ENCODE measurements around the gene SUSD3. TPM values are rescaled to one million over a fixed set of nuclear protein-coding genes. Genes with fewer than 3 reads are reported as not detected.
A peak's percentile ranks its signal among the peaks of the same experiment; 100 is the strongest.

SUSD3 gene
- total RNA-seq, 2 donors from 2014 or later = 0.95 to 2.0 TPM

- ATAC-seq (no peak), DNase-seq (no peak)
- intact Hi-C loops (cut with DNase I, micrococcal nuclease) = no loop called here
Measured at GRCh38 chr9:93048566-93049448, 9.7 kb upstream of the SUSD3 start.

DNA sequence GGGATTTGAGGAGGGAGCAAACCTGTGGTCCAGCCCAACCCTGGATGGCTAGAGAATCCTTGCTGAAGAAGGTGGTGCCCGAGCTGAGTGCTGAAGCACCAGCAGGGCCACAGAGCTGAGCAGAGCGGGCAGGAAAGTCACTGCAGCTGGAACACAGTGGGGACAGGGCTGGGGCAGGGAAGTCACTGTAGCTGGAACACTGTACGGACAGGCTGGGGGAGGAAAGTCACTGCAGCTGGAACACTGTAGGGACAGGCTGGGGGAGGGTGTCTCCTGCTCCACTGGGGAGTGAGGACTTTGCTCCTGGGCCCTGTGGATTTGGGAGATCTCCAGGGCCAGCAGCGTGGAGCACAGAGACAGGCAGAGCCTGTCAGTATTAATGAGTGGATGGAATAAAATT, 9.0 kb upstream of the SUSD3 start:
- intact Hi-C loops (cut with DNase I, micrococcal nuclease) = no loop called here
- DNase-seq = no peak
- ATAC-seq = no peak

DNA sequence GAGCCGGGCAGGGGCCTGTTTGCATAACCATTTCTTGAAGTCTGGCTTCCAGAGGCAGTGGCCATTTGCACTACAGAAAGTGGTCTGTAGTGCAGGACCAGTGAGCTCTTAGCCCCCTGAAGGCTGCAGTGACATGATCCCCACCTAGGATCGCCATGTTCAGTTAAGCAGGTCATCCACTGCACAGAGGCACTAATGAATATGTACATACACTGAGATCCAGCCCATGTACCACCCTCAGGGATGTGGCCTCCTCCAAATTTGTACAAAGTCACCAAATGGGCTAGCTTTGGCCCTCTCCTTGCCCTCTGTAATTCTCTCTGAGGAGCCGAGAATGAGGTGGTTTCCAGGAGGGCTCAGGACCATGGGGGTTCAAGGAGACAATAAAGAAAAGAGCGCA, 8.3 kb upstream of the SUSD3 start:
- ATAC-seq (no peak), DNase-seq (no peak)
- intact Hi-C loops (cut with DNase I, micrococcal nuclease) = no loop called here

DNA sequence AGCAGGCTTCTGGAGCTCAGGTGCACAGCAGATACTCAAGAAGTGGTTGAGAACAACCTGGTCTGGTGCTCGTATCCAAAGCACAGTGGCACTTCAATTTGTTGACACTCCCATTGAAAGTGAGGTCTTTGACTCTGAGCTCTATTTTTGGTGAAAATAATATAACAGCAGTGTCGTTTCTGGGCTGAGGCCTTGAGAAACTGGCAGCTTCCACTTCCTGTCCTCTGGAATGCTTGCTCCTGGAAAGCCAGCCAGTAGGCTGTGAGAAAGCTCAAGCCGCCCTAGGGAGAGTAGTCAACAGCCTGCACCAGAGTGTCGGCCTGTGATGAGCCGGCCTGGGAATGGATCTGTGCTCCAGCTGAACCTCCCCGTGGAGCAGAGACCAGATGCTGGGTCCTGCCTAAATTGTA, 6.8 kb upstream of the SUSD3 start:
- ATAC-seq = no peak
- DNase-seq = no peak
- intact Hi-C loops (cut with DNase I, micrococcal nuclease) = no loop called here

- no peak for DNase-seq
- intact Hi-C loops (cut with DNase I, micrococcal nuclease) = no loop called here
- ATAC-seq = no peak
Measured at GRCh38 chr9:93052791-93053540, 5.5 kb upstream of the SUSD3 start.

GRCh38 chr9:93053781-93054331, 4.6 kb upstream of the SUSD3 start:
- DNase-seq (no peak), ATAC-seq (no peak)
- intact Hi-C loops (cut with DNase I, micrococcal nuclease) = no loop called here

GRCh38 chr9:93054758-93055704, 3.5 kb upstream of the SUSD3 start:
- DNase-seq (no peak), ATAC-seq (no peak)
- intact Hi-C loops (cut with DNase I, micrococcal nuclease) = no loop called here

DNA sequence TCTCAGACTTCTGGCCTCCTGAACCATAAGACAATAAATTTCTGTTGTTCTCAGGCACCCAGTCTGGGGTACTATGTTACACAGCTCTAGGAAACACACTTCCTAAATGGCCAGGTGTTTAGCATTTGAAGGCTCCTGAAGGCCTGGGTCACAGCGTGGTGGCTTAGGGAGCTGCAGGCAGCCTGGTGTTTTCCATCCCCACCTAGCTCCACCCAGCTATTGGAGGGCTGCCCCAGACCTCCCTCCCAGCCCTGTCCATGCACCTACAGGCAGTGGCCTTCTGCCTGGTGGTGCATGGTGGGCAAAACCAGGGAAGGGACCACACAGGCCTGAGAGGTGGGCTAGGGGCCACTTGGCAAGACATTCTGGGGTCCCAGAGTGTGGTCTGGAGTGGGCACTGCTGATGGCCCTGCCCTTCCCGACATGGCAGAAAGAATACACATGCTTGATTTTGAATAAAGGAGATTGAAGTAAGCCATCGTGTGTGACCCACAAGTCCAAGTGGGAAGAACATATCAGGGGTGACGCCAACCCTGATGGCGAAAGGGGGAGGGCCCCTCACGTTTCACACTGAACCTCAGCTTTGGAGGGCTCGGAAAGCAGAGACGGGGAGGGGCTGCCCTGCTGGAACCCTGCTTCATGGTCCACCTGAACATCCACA, 1.3 kb upstream of the SUSD3 start:
- intact Hi-C loops (cut with DNase I, micrococcal nuclease) = no loop called here
- ATAC-seq = no peak
- DNase-seq = no peak

DNA sequence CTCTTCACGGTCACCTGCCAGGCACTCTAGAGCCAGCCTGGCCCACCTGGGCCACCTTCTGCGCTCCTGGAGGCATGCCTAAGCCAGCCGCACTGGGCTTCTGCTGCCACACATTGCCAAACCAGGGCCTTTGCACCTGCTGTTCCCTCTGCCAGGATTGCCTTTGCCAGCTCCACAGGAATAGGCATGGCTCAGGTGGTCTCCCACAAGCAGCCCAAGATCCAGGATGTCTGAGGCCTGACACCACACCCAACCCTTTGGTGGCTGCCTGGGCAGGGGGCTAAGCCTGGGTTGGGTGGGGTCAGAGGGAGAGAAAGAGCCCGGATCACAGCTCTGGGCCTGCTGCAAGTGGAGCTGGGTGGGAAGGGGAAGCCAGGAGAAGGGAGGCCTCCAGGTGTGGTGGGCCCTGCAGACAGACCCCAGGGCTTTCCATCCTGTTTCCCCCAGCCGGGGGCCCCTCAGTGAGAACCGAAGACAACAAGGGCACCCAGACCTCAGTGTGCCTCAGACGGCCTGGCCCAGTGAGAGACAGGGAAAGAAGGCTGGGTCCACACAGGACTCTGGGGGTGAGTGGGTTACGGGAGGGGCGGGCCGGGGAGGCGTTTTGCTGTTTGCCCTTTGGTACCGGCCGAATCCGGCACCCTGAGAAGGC, 672 bp upstream of the SUSD3 start:
- DNase-seq (no peak), ATAC-seq (no peak)
- intact Hi-C loops (cut with DNase I, micrococcal nuclease) = no loop called here

GRCh38 chr9:93059011-93059714, 662 bp downstream of the SUSD3 start:
- intact Hi-C loops (cut with DNase I, micrococcal nuclease) = no loop called here
- ATAC-seq (peak; percentile 40), DNase-seq (peak; percentile 32 to 45)

DNA sequence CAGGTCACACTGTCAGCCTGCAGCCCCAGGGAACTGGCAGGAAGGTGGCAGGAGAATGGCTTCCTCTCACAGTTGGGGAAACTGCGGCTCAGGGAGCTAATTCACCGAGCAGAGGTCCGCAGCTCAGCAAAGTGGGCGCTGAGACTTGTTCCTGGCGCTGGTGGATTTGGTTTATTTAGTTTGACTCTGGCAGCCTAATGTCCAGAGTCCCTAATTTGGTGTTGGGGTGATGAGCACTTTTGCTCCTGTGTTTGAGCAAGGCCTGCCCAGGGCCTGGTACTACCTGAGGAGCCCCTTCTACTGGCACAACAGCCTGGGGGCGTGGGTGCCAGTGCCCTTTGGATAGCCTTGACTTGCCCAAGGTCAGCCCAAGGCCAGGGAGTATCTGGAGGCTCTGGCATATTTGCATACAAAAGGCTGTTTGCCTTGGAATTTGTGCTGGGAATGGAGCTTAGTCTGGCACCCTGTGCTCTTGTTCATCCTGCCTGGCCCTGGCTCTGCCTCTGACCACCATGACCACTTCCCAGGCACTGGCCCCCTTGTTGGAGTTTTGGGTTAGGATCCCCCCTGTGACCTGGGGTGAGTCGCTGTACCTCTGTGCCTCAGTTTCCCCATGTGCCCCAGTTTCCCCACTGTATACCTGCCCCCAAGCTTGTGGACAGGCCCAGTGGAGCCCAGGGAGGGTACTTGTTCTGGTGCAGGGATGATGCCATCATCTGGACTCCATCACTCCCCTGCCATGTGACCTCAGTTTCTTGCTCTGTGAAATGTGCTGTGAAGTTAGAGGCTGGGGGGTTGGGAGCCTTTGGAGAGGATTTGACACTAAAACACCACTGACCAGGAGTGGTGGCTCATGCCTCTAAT, 1.4 kb downstream of the SUSD3 start:
- DNase-seq = no peak
- ATAC-seq = no peak
- intact Hi-C loops (cut with DNase I, micrococcal nuclease) = no loop called here

GRCh38 chr9:93060746-93061259, 2.3 kb downstream of the SUSD3 start:
- intact Hi-C loops (cut with DNase I, micrococcal nuclease) = no loop called here
- no peak for ATAC-seq
- no peak for DNase-seq

DNA sequence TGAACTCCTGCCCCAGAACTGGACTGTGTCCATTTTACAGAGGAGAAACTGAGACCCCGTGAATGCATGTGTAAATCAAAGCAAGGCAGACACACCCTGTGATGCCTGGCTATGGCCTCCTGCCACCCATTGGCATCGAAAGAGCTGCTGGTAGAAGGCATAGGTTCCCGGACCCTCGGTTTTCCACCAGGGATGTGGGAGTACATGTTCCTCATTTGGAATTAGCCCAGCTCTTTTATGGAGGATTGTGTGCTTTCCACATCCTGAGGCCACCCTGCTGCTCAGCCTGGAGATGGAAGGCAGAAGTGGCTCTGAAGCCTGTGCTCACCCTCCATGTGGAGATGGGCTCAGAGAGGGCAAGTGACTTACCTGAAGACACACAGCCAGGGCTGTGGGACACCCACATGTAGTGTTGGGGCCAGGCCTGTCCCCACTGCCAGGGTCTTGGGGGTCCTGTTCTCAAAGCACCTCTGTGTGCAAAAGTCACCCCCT, 2.8 kb downstream of the SUSD3 start:
- intact Hi-C loops (cut with DNase I, micrococcal nuclease) = no loop called here
- no peak for DNase-seq
- no peak for ATAC-seq

DNA sequence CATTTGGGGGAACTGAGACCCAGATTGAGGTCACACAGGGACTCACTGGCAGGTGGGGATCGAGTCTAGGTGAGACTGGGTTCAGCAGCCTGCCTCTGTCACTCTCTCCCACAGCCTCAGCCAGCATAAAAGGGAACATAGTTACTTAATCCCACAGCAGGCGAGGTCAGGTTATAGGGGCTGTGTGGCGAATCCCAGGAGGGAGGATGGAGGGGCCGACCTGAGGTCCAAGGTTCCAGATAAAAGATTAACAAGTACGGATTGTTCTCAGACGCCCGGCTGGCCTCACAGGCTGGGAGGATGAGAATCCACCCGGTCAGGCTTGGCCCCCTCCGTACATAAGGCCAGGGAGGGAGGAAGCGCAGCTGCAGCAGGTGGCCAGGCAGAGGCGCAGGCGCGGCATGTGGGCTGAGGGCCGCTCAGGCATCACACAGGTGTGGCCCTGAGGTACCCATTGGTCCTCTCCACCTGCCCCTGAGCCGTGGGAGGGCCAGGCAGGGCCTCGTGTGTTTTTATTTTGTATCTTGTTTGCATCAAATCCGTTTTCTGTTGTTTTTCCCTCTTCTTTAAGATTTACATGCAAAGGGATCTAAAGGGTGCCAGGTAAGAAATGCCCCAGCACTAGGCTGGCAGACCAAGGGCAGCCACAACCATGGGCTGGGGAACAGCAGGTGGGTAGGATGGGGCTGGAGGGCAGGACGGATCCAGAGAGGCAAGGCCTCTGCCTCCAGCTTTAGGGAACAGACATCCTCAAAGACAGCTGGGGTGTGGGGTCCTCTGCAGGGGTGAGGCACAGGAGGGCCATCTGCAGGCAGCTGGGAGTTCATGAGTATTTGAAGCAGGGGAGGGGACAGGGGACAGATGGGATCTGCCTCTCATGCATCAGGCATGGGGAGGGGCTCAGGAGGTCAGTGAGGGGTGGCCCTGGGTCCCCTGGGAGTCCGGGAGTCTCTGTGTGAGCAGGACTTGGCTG, 3.6 kb downstream of the SUSD3 start:
- intact Hi-C loops (cut with DNase I, micrococcal nuclease) = no loop called here
- peak; percentile 71 for ATAC-seq
- DNase-seq = peak; percentile 67 to 73
